ENCODE data around the gene GMDS. TPM values are rescaled to one million over a fixed set of nuclear protein-coding genes. Genes with fewer than 3 reads are reported as not detected.

The GMDS gene
- total and polyA plus RNA-seq, 2 donors (not counting 1 experiment from before 2014, with no cell fraction given) = 11.5 to 16.4 TPM

GRCh38 chr6:2220154-2220553, 25.3 kb downstream of the GMDS start:
- H3K27ac ChIP-seq (ENCODE audit: low read length in 2 of 2) = no peak overlapping the region
- DNase-seq (no peak), ATAC-seq (ENCODE audit: low read depth) (no peak)
- H3K4me1 ChIP-seq (ENCODE audit: control insufficient read depth in 2 of 2, insufficient read depth in 2 of 2, low read length in 2 of 2) = peaks cover 6 to 10% of the 10 kb centered on the region in 2 donors
- no peak overlapping the region for H3K4me3 ChIP-seq (ENCODE audit: control extremely low read depth in 1 of 5, extremely low read depth in 1 of 5, insufficient read depth in 1 of 5, low read depth in 2 of 5, low read length in 4 of 5)
- ChIA-PET CTCF (no interaction called here), POLR2A (no interaction called here)
- WGBS (ENCODE audit: insufficient coverage) = 100% methylated on average over 1 of the region's 6 CpGs
- Mint-ChIP-seq H3K27ac (no peak overlapping the region), H3K27me3 (no peaks in the 10 kb centered on the region), H3K9me3 (ENCODE audit: insufficient read depth) (no peaks in the 10 kb centered on the region), H3K4me3 (no peak overlapping the region), H3K4me1 (peaks cover 16% of the 10 kb centered on the region)
- no peak overlapping the region for H2AFZ ChIP-seq (ENCODE audit: insufficient read depth, low read depth, low read length, poor library complexity, severe bottlenecking)
- H3K9ac ChIP-seq (ENCODE audit: low read length) = no peak overlapping the region
- H3K79me2 ChIP-seq (ENCODE audit: control insufficient read depth, insufficient read depth, low read length) = peaks cover 21% of the 10 kb centered on the region
- TF ChIP-seq, protein P1, sequence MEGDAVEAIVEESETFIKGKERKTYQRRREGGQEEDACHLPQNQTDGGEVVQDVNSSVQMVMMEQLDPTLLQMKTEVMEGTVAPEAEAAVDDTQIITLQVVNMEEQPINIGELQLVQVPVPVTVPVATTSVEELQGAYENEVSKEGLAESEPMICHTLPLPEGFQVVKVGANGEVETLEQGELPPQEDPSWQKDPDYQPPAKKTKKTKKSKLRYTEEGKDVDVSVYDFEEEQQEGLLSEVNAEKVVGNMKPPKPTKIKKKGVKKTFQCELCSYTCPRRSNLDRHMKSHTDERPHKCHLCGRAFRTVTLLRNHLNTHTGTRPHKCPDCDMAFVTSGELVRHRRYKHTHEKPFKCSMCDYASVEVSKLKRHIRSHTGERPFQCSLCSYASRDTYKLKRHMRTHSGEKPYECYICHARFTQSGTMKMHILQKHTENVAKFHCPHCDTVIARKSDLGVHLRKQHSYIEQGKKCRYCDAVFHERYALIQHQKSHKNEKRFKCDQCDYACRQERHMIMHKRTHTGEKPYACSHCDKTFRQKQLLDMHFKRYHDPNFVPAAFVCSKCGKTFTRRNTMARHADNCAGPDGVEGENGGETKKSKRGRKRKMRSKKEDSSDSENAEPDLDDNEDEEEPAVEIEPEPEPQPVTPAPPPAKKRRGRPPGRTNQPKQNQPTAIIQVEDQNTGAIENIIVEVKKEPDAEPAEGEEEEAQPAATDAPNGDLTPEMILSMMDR (IDR thresholded peaks at IDR 0.05) = no peak
- TF ChIP-seq EZH2 (IDR thresholded peaks at IDR 0.05; ENCODE audit: borderline replicate concordance, insufficient read depth, low read depth, low read length, poor library complexity, severe bottlenecking) = no peak
- H3K4me2 ChIP-seq (replicated peaks; ENCODE audit: low read depth, low read length, poor library complexity, severe bottlenecking) = no peak overlapping the region
- H3K36me3 ChIP-seq (replicated peaks in 1 of 2; ENCODE audit: control extremely low read depth in 1 of 2, control insufficient read depth in 1 of 2, extremely low read depth in 1 of 2, insufficient read depth in 2 of 2, low read length in 1 of 2) = no peaks in the 10 kb centered on the region
- H3K27me3 ChIP-seq (replicated peaks in 1 of 4; ENCODE audit: control extremely low read depth in 1 of 4, control insufficient read depth in 3 of 4, insufficient read depth in 4 of 4, low read length in 3 of 4) = no peaks in the 10 kb centered on the region
- intact Hi-C loops (cut with micrococcal nuclease) = no loop called here
- no peaks in the 10 kb centered on the region for H3K9me3 ChIP-seq (ENCODE audit: control extremely low read depth in 1 of 3, control insufficient read depth in 2 of 3, insufficient read depth in 1 of 3, low read length in 2 of 3)
- peaks cover 4% of the 10 kb centered on the region for H4K20me1 ChIP-seq (ENCODE audit: control insufficient read depth, insufficient read depth, low read length, poor library complexity, severe bottlenecking)

DNA sequence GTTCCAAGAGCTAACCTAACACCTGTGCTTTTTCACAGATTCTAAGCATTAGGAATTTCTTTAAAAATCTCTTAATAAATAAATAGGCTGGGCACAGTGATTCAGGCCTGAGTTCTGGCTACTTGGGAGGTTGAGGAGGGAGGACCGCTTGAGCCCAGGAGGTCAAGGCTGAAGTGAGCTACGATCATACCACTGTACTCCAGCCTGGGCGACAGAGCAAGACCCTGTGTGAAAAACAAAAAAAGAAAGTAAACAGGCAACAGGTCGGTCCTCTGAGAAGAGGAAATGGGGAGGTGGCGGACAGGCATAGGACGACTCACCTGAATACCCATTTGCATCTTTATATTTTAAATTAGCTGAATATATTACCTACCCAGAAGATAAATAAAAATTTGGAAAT, 26.5 kb downstream of the GMDS start:
- Histone ChIP-seq H3K27me3 (replicated peaks in 1 of 4; ENCODE audit: control extremely low read depth in 1 of 4, control insufficient read depth in 3 of 4, insufficient read depth in 4 of 4, low read length in 3 of 4) (no peaks in the 10 kb centered on the region), H3K4me2 (replicated peaks; ENCODE audit: low read depth, low read length, poor library complexity, severe bottlenecking) (no peak overlapping the region), H2AFZ (ENCODE audit: insufficient read depth, low read depth, low read length, poor library complexity, severe bottlenecking) (no peak overlapping the region), H3K9ac (ENCODE audit: low read length) (no peak overlapping the region), H3K4me3 (ENCODE audit: control extremely low read depth in 1 of 5, extremely low read depth in 1 of 5, insufficient read depth in 1 of 5, low read depth in 2 of 5, low read length in 4 of 5) (no peak overlapping the region), H4K20me1 (ENCODE audit: control insufficient read depth, insufficient read depth, low read length, poor library complexity, severe bottlenecking) (peaks cover 4% of the 10 kb centered on the region), H3K9me3 (ENCODE audit: control extremely low read depth in 1 of 3, control insufficient read depth in 2 of 3, insufficient read depth in 1 of 3, low read length in 2 of 3) (no peaks in the 10 kb centered on the region), H3K79me2 (ENCODE audit: control insufficient read depth, insufficient read depth, low read length) (peaks cover 21% of the 10 kb centered on the region), H3K36me3 (replicated peaks in 1 of 2; ENCODE audit: control extremely low read depth in 1 of 2, control insufficient read depth in 1 of 2, extremely low read depth in 1 of 2, insufficient read depth in 2 of 2, low read length in 1 of 2) (no peaks in the 10 kb centered on the region), H3K4me1 (ENCODE audit: control insufficient read depth in 2 of 2, insufficient read depth in 2 of 2, low read length in 2 of 2) (peaks cover 6 to 10% of the 10 kb centered on the region in 2 donors), H3K27ac (ENCODE audit: low read length in 2 of 2) (no peak overlapping the region)
- peaks cover 16% of the 10 kb centered on the region for H3K4me1 Mint-ChIP-seq
- H3K4me3 Mint-ChIP-seq = no peak overlapping the region
- POLR2A ChIA-PET = no interaction called here
- H3K27ac Mint-ChIP-seq = no peak overlapping the region
- intact Hi-C loops (cut with micrococcal nuclease) = no loop called here
- 92% methylated on average over 2 of the region's 6 CpGs for WGBS (ENCODE audit: insufficient coverage)
- no peak for DNase-seq
- no peaks in the 10 kb centered on the region for H3K27me3 Mint-ChIP-seq
- H3K9me3 Mint-ChIP-seq (ENCODE audit: insufficient read depth) = no peaks in the 10 kb centered on the region
- TF ChIP-seq EZH2 (IDR thresholded peaks at IDR 0.05; ENCODE audit: borderline replicate concordance, insufficient read depth, low read depth, low read length, poor library complexity, severe bottlenecking) = no peak
- TF ChIP-seq, protein P1 (IDR thresholded peaks at IDR 0.05) = no peak
- CTCF ChIA-PET = interaction anchor here (1.1 kb wide), 1 partner anchor 621 kb away, joined by 3 read pairs; no protein-coding TSS in a partner anchor
- no peak for ATAC-seq (ENCODE audit: low read depth)
